Dedifferentiated amniotic fluid mesenchymal stem cell (primary cell): ENCODE data around the gene WNT7A.

Experiments used
- DNase-seq: peaks from one replicate; pipeline ENCODE4 v3.0.0-alpha.2; 2016; ENCODE audit errors: extremely low spot score

Gene WNT7A

GRCh38 chr3:13846238-13846637 is 33.6 kb downstream of the WNT7A start:
- no peak for DNase-seq

- no peak for DNase-seq
Observed at GRCh38 chr3:13845806-13846205, 34.1 kb downstream of the WNT7A start.

GRCh38 chr3:13844911-13845310 is 35.0 kb downstream of the WNT7A start:
- DNase-seq, result no peak

GRCh38 chr3:13844286-13844685 is 35.6 kb downstream of the WNT7A start:
- no peak for DNase-seq

- no peak for DNase-seq
Observed at GRCh38 chr3:13843351-13843750, 36.5 kb downstream of the WNT7A start.

- no peak for DNase-seq
Observed at GRCh38 chr3:13842226-13842625, 37.6 kb downstream of the WNT7A start.

GRCh38 chr3:13841826-13842225 is 38.0 kb downstream of the WNT7A start:
- DNase-seq, result no peak

- no peak for DNase-seq
Observed at GRCh38 chr3:13841141-13841540, 38.7 kb downstream of the WNT7A start.

GRCh38 chr3:13840456-13840855 is 39.4 kb downstream of the WNT7A start:
- DNase-seq, result no peak

- no peak for DNase-seq
Observed at GRCh38 chr3:13839726-13840340, 40.0 kb downstream of the WNT7A start.

GRCh38 chr3:13839253-13839652 is 40.6 kb downstream of the WNT7A start:
- DNase-seq, result no peak

GRCh38 chr3:13838421-13838820 is 41.5 kb downstream of the WNT7A start:
- DNase-seq, result no peak

- DNase-seq, result no peak
Observed at GRCh38 chr3:13837751-13838150, 42.1 kb downstream of the WNT7A start.

GRCh38 chr3:13836658-13837587 is 42.9 kb downstream of the WNT7A start:
- no peak for DNase-seq

- no peak for DNase-seq
Observed at GRCh38 chr3:13835246-13835645, 44.6 kb downstream of the WNT7A start.

GRCh38 chr3:13834258-13835035 is 45.4 kb downstream of the WNT7A start:
- DNase-seq, result no peak

GRCh38 chr3:13833506-13834257 is 46.2 kb downstream of the WNT7A start:
- no peak for DNase-seq

- DNase-seq, result no peak
Observed at GRCh38 chr3:13832130-13832529, 47.7 kb downstream of the WNT7A start.

GRCh38 chr3:13831386-13831996 is 48.4 kb downstream of the WNT7A start:
- no peak for DNase-seq

- no peak for DNase-seq
Observed at GRCh38 chr3:13829311-13829710, 50.6 kb downstream of the WNT7A start.
